Cardiac fibroblast (primary cell): ENCODE data around the gene IRS2.

Experiments used
- DNase-seq, 2 donors: peaks; one replicate each; pipeline versions ENCODE4 v3.0.0 to v3.0.0-alpha.2; 2010; ENCODE audit warnings: low read depth in 2 of 2
- H3K4me3 ChIP-seq, 2 donors: replicated peaks in 1 of 2; 1 replicate in 1 of 2; 2 replicates in 1 of 2; pipeline ENCODE4 v1.5.1; 2011; ENCODE audit warnings: low read depth in 2 of 2, low read length in 2 of 2, mild to moderate bottlenecking in 2 of 2, moderate library complexity in 1 of 2
- CTCF ChIP-seq: IDR thresholded peaks from one replicate; pipeline ENCODE4 v1.5.1; 2011; ENCODE audit warnings: low read depth, mild to moderate bottlenecking, low read length, inconsistent platforms

IRS2 gene

GRCh38 chr13:109715902-109716301 is 70.5 kb downstream of the IRS2 start:
- peak; percentile 50 to 66 for DNase-seq
- no peak overlapping the region for H3K4me3 ChIP-seq
- TF ChIP-seq CTCF, result peak; percentile 10

- no peak overlapping the region for H3K4me3 ChIP-seq
- TF ChIP-seq CTCF, result no peak
- no peak for DNase-seq
Measured at GRCh38 chr13:109713681-109714080, 72.7 kb downstream of the IRS2 start.

DNA sequence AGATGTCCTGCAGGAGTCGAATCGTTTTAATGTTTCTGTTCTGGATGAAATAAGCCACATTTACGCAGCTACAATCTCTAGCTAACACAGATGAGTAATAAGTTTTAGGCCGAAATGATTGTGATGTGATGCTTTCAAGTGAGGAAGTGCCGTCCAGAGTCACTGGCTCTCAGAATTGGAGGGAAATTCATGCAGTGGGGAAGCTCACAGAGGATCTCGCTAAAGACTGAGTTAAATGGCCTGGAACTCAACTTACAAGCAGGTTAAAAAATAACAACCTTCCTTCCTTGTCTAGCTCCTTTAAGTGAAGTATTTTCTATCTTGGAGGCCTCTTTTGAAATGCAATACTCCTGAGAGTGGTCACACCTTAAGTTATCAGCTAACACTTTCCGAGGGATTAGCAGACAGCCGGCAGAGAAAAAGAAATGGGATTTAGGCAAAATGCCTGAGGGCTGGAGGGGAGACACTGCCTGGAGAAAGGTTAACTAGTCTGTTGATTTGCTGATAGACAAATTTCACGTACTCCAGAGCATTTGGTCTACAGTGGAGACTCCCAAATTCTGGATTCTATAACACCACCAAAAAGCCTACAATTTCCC is 74.2 kb downstream of the IRS2 start:
- H3K4me3 ChIP-seq, result no peak overlapping the region
- DNase-seq, result no peak
- no peak for TF ChIP-seq CTCF

GRCh38 chr13:109707742-109708617 is 78.4 kb downstream of the IRS2 start:
- no peak overlapping the region for H3K4me3 ChIP-seq
- no peak for TF ChIP-seq CTCF

DNA sequence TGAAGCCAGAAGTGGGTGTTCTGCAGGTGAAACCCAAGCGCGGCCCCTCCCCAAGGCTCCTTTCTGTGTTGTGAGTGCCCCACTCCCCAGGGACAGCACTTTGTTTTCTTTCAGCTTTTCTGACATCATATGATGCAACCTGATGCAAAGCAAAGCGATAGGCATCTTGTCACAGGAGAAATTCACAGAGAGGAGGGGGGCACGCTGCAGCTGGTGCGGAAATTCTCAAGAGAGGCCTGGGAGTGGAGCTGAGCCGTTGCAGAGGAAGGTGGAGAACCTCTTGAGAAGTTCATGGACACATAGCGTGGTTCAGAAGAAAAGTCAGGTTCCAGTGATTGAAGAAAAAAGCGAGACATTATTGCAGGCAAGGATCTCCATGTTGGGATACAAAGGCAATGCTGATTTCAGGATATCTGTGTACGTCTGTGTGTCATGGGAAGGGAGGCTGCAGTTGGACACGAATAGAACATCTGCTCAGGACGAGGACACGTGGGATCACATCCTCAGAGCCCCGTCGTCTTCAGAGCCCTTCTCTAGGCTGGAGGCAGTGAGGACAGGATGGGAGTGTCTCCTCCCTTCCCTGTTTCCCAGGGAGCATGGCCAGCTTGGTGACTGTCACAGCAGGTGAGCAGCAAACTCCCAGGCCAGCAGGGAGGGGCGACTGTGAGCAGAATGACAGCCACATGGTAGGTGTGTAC is 79.2 kb downstream of the IRS2 start:
- no peak for TF ChIP-seq CTCF
- no peak for DNase-seq
- H3K4me3 ChIP-seq, result no peak overlapping the region

More at GRCh38 chr13:109707742-109708617, 78.4 kb downstream of the IRS2 start:
- no peak for DNase-seq

GRCh38 chr13:109706015-109706715 is 80.2 kb downstream of the IRS2 start:
- TF ChIP-seq CTCF, result no peak
- H3K4me3 ChIP-seq, result no peak overlapping the region
- DNase-seq, result no peak
